Measurements from ENCODE around the gene ING1. TPM values are rescaled to one million over a fixed set of nuclear protein-coding genes. Genes with fewer than 3 reads are reported as not detected.

Gene ING1
- total and polyA plus RNA-seq, 2 donors (not counting 1 experiment from before 2014, with no cell fraction given), result 29.1 to 34.2 TPM

DNA sequence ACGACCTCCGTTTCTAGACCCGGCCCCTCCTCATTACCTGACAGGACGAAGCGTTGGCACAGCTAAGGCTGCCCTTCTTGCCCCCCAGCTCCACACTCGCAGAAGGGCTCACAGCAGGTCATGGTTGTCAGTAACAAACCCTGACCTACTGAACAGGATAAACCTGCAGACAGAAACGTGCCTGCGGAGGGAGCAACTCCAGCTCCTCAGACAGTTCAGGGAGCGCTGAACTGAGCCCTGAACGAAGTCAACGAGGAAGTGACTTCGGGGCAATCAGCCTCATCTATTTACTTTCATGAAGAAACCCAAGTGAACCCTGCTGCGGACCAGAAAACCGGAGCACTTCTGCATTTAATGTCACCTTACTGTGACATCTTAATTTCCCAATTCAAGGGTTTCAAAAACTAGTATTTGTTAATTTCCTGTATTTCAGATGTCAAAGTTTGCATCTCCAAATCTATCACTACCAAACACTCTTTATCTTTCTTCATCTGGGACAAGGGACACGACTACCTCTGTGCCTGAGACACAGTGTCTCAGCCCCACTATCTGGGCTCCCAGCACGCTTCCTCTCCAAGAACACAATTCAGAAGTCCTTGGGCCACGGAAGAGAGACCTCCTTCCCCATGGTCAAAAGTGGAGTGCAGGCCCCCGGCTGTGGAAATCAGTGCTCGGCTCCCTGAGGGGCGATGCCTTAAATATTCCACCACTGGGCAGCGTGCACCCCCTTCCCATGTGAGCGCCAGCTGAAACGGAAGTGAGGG lies 47.8 kb upstream of the ING1 start:
- POLR2A ChIA-PET, result interaction anchor here (0.6 to 3.4 kb wide), 4 partner anchors 10 to 49 kb away, joined by 3 to 17 read pairs (median 6); no protein-coding TSS in a partner anchor
- Mint-ChIP-seq H3K27ac (peak overlapping the region; percentile 96), H3K4me1 (peaks cover 58% of the 10 kb centered on the region), H3K9me3 (ENCODE audit: insufficient read depth) (no peaks in the 10 kb centered on the region), H3K27me3 (no peaks in the 10 kb centered on the region), H3K4me3 (peak overlapping the region; percentile 76)
- DNase-seq (peak; percentile 78), ATAC-seq (ENCODE audit: low read depth) (peak; percentile 97)
- peaks cover 0 to 8% (median 0%) of the 10 kb centered on the region in 3 donors for H3K9me3 ChIP-seq (ENCODE audit: control extremely low read depth in 1 of 3, control insufficient read depth in 2 of 3, insufficient read depth in 1 of 3, low read length in 2 of 3)
- intact Hi-C loops (cut with micrococcal nuclease), result loop anchor here (1.0 kb wide), 1 partner anchor 11 kb away; no protein-coding TSS in a partner anchor
- CTCF ChIA-PET, result interaction anchor here (0.5 to 6.3 kb wide), 8 partner anchors 10 to 70 kb away, joined by 3 to 29 read pairs (median 5); no protein-coding TSS in a partner anchor
- H3K4me3 ChIP-seq (ENCODE audit: control extremely low read depth in 1 of 5, extremely low read depth in 1 of 5, insufficient read depth in 1 of 5, low read depth in 2 of 5, low read length in 4 of 5), result peak overlapping the region in 2 of 5 experiments; percentile 11 to 17
- peak overlapping the region; percentile 59 to 72 for H3K27ac ChIP-seq (ENCODE audit: low read length in 2 of 2)
- H2AFZ ChIP-seq (ENCODE audit: insufficient read depth, low read depth, low read length, poor library complexity, severe bottlenecking), result no peak overlapping the region
- H3K9ac ChIP-seq (ENCODE audit: low read length), result peak overlapping the region; percentile 16
- peaks cover 39% of the 10 kb centered on the region for H3K79me2 ChIP-seq (ENCODE audit: control insufficient read depth, insufficient read depth, low read length)
- H4K20me1 ChIP-seq (ENCODE audit: control insufficient read depth, insufficient read depth, low read length, poor library complexity, severe bottlenecking), result no peaks in the 10 kb centered on the region
- peaks cover 0 to 61% of the 10 kb centered on the region in 2 experiments for H3K36me3 ChIP-seq (replicated peaks in 1 of 2; ENCODE audit: control extremely low read depth in 1 of 2, control insufficient read depth in 1 of 2, extremely low read depth in 1 of 2, insufficient read depth in 2 of 2, low read length in 1 of 2)
- peaks cover 46 to 60% of the 10 kb centered on the region in 2 donors for H3K4me1 ChIP-seq (ENCODE audit: control insufficient read depth in 2 of 2, insufficient read depth in 2 of 2, low read length in 2 of 2)
- WGBS (ENCODE audit: insufficient coverage), result 61% methylated on average over 22 of the region's 23 CpGs
- TF ChIP-seq EZH2 (IDR thresholded peaks at IDR 0.05; ENCODE audit: borderline replicate concordance, insufficient read depth, low read depth, low read length, poor library complexity, severe bottlenecking), result no peak
- no peak for TF ChIP-seq CTCF (IDR thresholded peaks at IDR 0.05)
- no peaks in the 10 kb centered on the region for H3K27me3 ChIP-seq (replicated peaks in 1 of 4; ENCODE audit: control extremely low read depth in 1 of 4, control insufficient read depth in 3 of 4, insufficient read depth in 4 of 4, low read length in 3 of 4)
- H3K4me2 ChIP-seq (replicated peaks; ENCODE audit: low read depth, low read length, poor library complexity, severe bottlenecking), result peak overlapping the region; percentile 64

DNA sequence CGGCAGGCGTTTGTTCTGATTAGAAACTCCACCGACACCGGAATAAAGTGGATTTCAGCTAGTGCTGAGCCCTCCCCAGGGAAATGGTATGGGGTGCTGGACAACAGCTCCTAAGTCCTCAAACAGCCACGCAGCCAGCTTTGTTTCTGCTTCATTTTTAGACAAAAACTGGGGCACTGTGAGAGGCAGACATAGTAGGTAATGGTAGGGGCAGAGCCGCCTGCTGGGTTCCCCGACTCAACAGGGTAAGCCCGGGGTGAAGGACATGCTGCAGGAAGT lies 47.3 kb upstream of the ING1 start:
- no peak for TF ChIP-seq CTCF (IDR thresholded peaks at IDR 0.05)
- TF ChIP-seq EZH2 (IDR thresholded peaks at IDR 0.05; ENCODE audit: borderline replicate concordance, insufficient read depth, low read depth, low read length, poor library complexity, severe bottlenecking), result no peak
- Mint-ChIP-seq H3K27ac (peak overlapping the region; percentile 96), H3K9me3 (ENCODE audit: insufficient read depth) (peaks cover 2% of the 10 kb centered on the region), H3K4me1 (peaks cover 62% of the 10 kb centered on the region), H3K4me3 (peak overlapping the region; percentile 76), H3K27me3 (no peaks in the 10 kb centered on the region)
- Histone ChIP-seq H3K27ac (ENCODE audit: low read length in 2 of 2) (peak overlapping the region; percentile 56 to 58), H3K79me2 (ENCODE audit: control insufficient read depth, insufficient read depth, low read length) (peaks cover 39% of the 10 kb centered on the region), H3K9ac (ENCODE audit: low read length) (peak overlapping the region; percentile 16), H3K4me3 (ENCODE audit: control extremely low read depth in 1 of 5, extremely low read depth in 1 of 5, insufficient read depth in 1 of 5, low read depth in 2 of 5, low read length in 4 of 5) (no peak overlapping the region), H3K4me1 (ENCODE audit: control insufficient read depth in 2 of 2, insufficient read depth in 2 of 2, low read length in 2 of 2) (peaks cover 45 to 57% of the 10 kb centered on the region in 2 donors), H2AFZ (ENCODE audit: insufficient read depth, low read depth, low read length, poor library complexity, severe bottlenecking) (no peak overlapping the region), H3K36me3 (replicated peaks in 1 of 2; ENCODE audit: control extremely low read depth in 1 of 2, control insufficient read depth in 1 of 2, extremely low read depth in 1 of 2, insufficient read depth in 2 of 2, low read length in 1 of 2) (peaks cover 0 to 58% of the 10 kb centered on the region in 2 experiments), H3K4me2 (replicated peaks; ENCODE audit: low read depth, low read length, poor library complexity, severe bottlenecking) (peak overlapping the region; percentile 64), H3K9me3 (ENCODE audit: control extremely low read depth in 1 of 3, control insufficient read depth in 2 of 3, insufficient read depth in 1 of 3, low read length in 2 of 3) (peaks cover 0 to 5% (median 0%) of the 10 kb centered on the region in 3 donors), H4K20me1 (ENCODE audit: control insufficient read depth, insufficient read depth, low read length, poor library complexity, severe bottlenecking) (no peaks in the 10 kb centered on the region), H3K27me3 (replicated peaks in 1 of 4; ENCODE audit: control extremely low read depth in 1 of 4, control insufficient read depth in 3 of 4, insufficient read depth in 4 of 4, low read length in 3 of 4) (no peaks in the 10 kb centered on the region)
- ChIA-PET CTCF (interaction anchor here (0.5 to 6.3 kb wide), 4 partner anchors 10 to 71 kb away, joined by 3 to 29 read pairs (median 5); no protein-coding TSS in a partner anchor), POLR2A (interaction anchor here (0.6 to 1.6 kb wide), 2 partner anchors 10 to 49 kb away, joined by 3 to 10 read pairs; no protein-coding TSS in a partner anchor)
- ATAC-seq (ENCODE audit: low read depth), result no peak
- intact Hi-C loops (cut with micrococcal nuclease), result no loop called here
- no peak for DNase-seq
- WGBS (ENCODE audit: insufficient coverage), result 85% methylated on average over 6 of the region's 8 CpGs

Measured in B cell (primary cell).